Measurements from ENCODE around the gene MSI2. TPM values are rescaled to one million over a fixed set of nuclear protein-coding genes. Genes with fewer than 3 reads are reported as not detected.

Gene MSI2
- total and polyA plus RNA-seq, 9 of the 15 experiments (the other 6 are each of a cell fraction or from before 2014, with no cell fraction given) = 4.6 to 61.8 (median 42.4) TPM

GRCh38 chr17:57387575-57387974 is 131.3 kb downstream of the MSI2 start:
- Histone ChIP-seq H3K4me3 (no peak overlapping the region), H3K27ac (ENCODE audit: extremely low read depth, low read depth, low read length) (no peak overlapping the region), H4K20me1 (replicated peaks; ENCODE audit: control insufficient read depth, insufficient read depth, low read length) (no peaks in the 10 kb centered on the region), H2AFZ (ENCODE audit: low read depth, low read length) (no peak overlapping the region), H3K27me3 (ENCODE audit: control insufficient read depth in 2 of 2, insufficient read depth in 2 of 2, low read length in 2 of 2) (no peaks in the 10 kb centered on the region), H3K9me3 (replicated peaks; ENCODE audit: control insufficient read depth, insufficient read depth, low read depth, low read length) (peaks cover 18% of the 10 kb centered on the region), H3K36me3 (ENCODE audit: control insufficient read depth, insufficient read depth, low read length) (peaks cover 3% of the 10 kb centered on the region; the same call in 2 of the 3 replicates), H3K9me1 (ENCODE audit: control insufficient read depth, insufficient read depth, low read length) (no peaks in the 10 kb centered on the region), H3K4me1 (replicated peaks in 1 of 2; ENCODE audit: control insufficient read depth in 2 of 2, insufficient read depth in 2 of 2, low read length in 2 of 2) (peaks cover 4 to 16% of the 10 kb centered on the region in 2 experiments), H3K4me2 (ENCODE audit: insufficient read depth, low read length) (no peak overlapping the region), H3K9ac (ENCODE audit: insufficient read depth in 1 of 2, low read depth in 2 of 2, low read length in 2 of 2) (no peak overlapping the region), H3K79me2 (ENCODE audit: control insufficient read depth, insufficient read depth, low read length) (peaks cover 17% of the 10 kb centered on the region)
- TF ChIP-seq ZNF324 (CRISPR knock-in tag; IDR thresholded peaks at IDR 0.05) (peak; percentile 93), CBX3 (IDR thresholded peaks at IDR 0.05; ENCODE audit: borderline replicate concordance in 1 of 2, low read length in 2 of 2) (peak in 1 of 2 experiments; percentile 69; a peak in 1 of 3 replicates), ZNF146 (CRISPR knock-in tag; IDR thresholded peaks at IDR 0.05; ENCODE audit: unreplicated experiment) (no peak)
- ChIA-PET POLR2A (no interaction called here), CTCF (ENCODE audit: low intra/inter-chr PET ratio) (no interaction called here)
- 100% methylated on average over 1 of the region's 1 CpG for WGBS (ENCODE audit: insufficient coverage, low coverage, missing lambda C conversion rate)
- intact Hi-C loops (cut with micrococcal nuclease) = no loop called here
- DNase-seq (ENCODE audit: extremely low read depth in 1 of 4, low spot score in 3 of 4) (no peak), FAIRE-seq (no peak), ATAC-seq (no peak)
- in situ Hi-C loops (cut with MboI) = no loop called here
- no TSS peak for BruUV-seq (replicated peaks)

DNA sequence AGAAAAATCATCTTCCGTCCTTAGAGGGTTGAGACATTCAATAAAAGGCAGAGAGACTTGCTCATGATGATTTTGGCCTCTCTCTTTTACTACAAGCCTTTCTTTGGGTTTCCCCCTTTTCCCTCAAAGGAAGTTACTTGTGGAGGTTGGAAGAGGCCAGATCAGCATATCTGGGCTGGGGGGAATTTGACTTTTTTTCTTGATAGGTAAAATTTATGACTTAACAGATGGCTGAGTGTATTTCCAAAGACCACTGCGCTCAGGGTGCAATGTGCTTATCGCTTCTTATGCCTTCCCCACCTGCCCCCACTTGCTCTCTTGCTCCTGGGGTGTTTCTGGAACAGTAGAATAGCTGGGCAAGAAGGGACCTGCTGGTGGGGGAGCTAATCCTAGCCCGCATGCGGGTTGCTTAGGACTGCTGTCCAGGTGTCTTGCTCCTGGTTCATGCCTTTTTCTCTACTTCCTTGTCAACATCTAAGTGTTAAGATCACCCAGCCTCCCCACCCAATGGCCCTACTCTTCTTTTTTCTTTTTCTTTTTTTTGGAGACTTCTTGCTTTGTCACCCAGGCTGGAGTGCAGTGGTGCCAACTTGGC is 131.9 kb downstream of the MSI2 start:
- intact Hi-C loops (cut with micrococcal nuclease) = no loop called here
- ChIA-PET CTCF (ENCODE audit: low intra/inter-chr PET ratio) (no interaction called here), POLR2A (no interaction called here)

More for the DNA sequence above, 131.9 kb downstream of the MSI2 start:
- no TSS peak for BruUV-seq (replicated peaks)
- Histone ChIP-seq H3K36me3 (ENCODE audit: control insufficient read depth, insufficient read depth, low read length) (peaks cover 3% of the 10 kb centered on the region; the same call in 1 of the 3 replicates), H2AFZ (ENCODE audit: low read depth, low read length) (no peak overlapping the region), H3K4me1 (replicated peaks in 1 of 2; ENCODE audit: control insufficient read depth in 2 of 2, insufficient read depth in 2 of 2, low read length in 2 of 2) (peaks cover 4 to 11% of the 10 kb centered on the region in 2 experiments), H3K9me1 (ENCODE audit: control insufficient read depth, insufficient read depth, low read length) (no peaks in the 10 kb centered on the region), H4K20me1 (replicated peaks; ENCODE audit: control insufficient read depth, insufficient read depth, low read length) (no peaks in the 10 kb centered on the region), H3K79me2 (ENCODE audit: control insufficient read depth, insufficient read depth, low read length) (peaks cover 15% of the 10 kb centered on the region), H3K27ac (ENCODE audit: extremely low read depth, low read depth, low read length) (no peak overlapping the region), H3K4me2 (ENCODE audit: insufficient read depth, low read length) (no peak overlapping the region), H3K9ac (ENCODE audit: insufficient read depth in 1 of 2, low read depth in 2 of 2, low read length in 2 of 2) (no peak overlapping the region), H3K27me3 (ENCODE audit: control insufficient read depth in 2 of 2, insufficient read depth in 2 of 2, low read length in 2 of 2) (no peaks in the 10 kb centered on the region), H3K4me3 (no peak overlapping the region), H3K9me3 (replicated peaks; ENCODE audit: control insufficient read depth, insufficient read depth, low read depth, low read length) (peaks cover 18% of the 10 kb centered on the region)
- FAIRE-seq = no peak
- in situ Hi-C loops (cut with MboI) = no loop called here
- TF ChIP-seq FOXA3 (CRISPR knock-in tag; conservative IDR thresholded peaks at IDR 0.05 in 1 of 2, IDR thresholded peaks at IDR 0.05 in 1 of 2) (no peak), MEIS2 (IDR thresholded peaks at IDR 0.05; ENCODE audit: partially characterized antibody) (peak; percentile 32), CBFA2T3 (IDR thresholded peaks at IDR 0.05) (peak; percentile 35), PATZ1 (CRISPR knock-in tag; IDR thresholded peaks at IDR 0.05; ENCODE audit: borderline replicate concordance) (no peak)
- TF ChIP-seq, protein P1, sequence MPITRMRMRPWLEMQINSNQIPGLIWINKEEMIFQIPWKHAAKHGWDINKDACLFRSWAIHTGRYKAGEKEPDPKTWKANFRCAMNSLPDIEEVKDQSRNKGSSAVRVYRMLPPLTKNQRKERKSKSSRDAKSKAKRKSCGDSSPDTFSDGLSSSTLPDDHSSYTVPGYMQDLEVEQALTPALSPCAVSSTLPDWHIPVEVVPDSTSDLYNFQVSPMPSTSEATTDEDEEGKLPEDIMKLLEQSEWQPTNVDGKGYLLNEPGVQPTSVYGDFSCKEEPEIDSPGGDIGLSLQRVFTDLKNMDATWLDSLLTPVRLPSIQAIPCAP (CRISPR knock-in tag; IDR thresholded peaks at IDR 0.05; ENCODE audit: borderline replicate concordance) = no peak
- no peak for ATAC-seq
- WGBS (ENCODE audit: insufficient coverage, low coverage, missing lambda C conversion rate) = 74% methylated on average over 5 of the region's 5 CpGs
- no peak for DNase-seq (ENCODE audit: extremely low read depth in 1 of 4, low spot score in 3 of 4)

Measured in K562 (cell line).